Endothelial cell of umbilical vein (primary cell): Measurements from ENCODE around the gene FARP1. TPM values are rescaled to one million over a fixed set of nuclear protein-coding genes. Genes with fewer than 3 reads are reported as not detected.

Experiments
- BruUV-seq: library from RNA; stranded (reverse); fragments of 400-500 nt; replicated peaks from 2 replicates; lab custom pipeline; 2021; lab: Mats Ljungman, UMichigan
- CTCF ChIA-PET: fragments of 300-600, 350-600 bp; sonication (Branson Sonifier 250); formaldehyde crosslinking; loops from one replicate; lab custom pipeline; 2021; ENCODE audit warnings: antibody characterized with exemption, inconsistent platforms; lab: Charles Lee
- POLR2A ChIA-PET: fragments of 300-600, 350-600 bp; sonication (Branson Sonifier 250); formaldehyde crosslinking; loops from one replicate; lab custom pipeline; 2021; ENCODE audit warnings: antibody characterized with exemption, inconsistent platforms; lab: Charles Lee
- DNase-seq: peaks from one replicate; pipeline ENCODE4 v3.0.0-alpha.2; 2011; ENCODE audit warnings: low read depth, low spot score
- FAIRE-seq: peaks from 2 replicates; lab custom pipeline; 2011; peaks lifted over from hg19 to GRCh38; lab: Jason Lieb, UNC
- H2AFZ ChIP-seq: 2 replicates; pipeline ENCODE4 v1.6.0; 2012; ENCODE audit warnings: low read depth, low read length, control low read depth, inconsistent platforms
- H3K27ac ChIP-seq: 2 replicates; pipeline ENCODE4 v1.5.1; 2011; ENCODE audit warnings: low read depth, mild to moderate bottlenecking, control low read depth, low read length, moderate library complexity; ENCODE audit not compliant: insufficient read depth
- H3K27me3 ChIP-seq, 2 experiments: 2 replicates each; pipeline versions ENCODE4 v1.6.0 to v1.6.1; 2011; ENCODE audit warnings: low read length in 2 of 2, mixed read lengths in 1 of 2; ENCODE audit not compliant: control insufficient read depth in 2 of 2, insufficient read depth in 2 of 2
- H3K36me3 ChIP-seq, 2 experiments: 2 replicates in 1 of 2; 3 replicates in 1 of 2; pipeline ENCODE4 v1.5.1; 2011; ENCODE audit warnings: low read length in 2 of 2, mild to moderate bottlenecking in 1 of 2, moderate library complexity in 1 of 2; ENCODE audit not compliant: control insufficient read depth in 2 of 2, insufficient read depth in 2 of 2; ENCODE audit errors: extremely low read depth in 1 of 2
- H3K4me1 ChIP-seq: 3 replicates; pipeline ENCODE4 v1.5.1; 2011; ENCODE audit warnings: mild to moderate bottlenecking, low read length; ENCODE audit not compliant: control insufficient read depth, insufficient read depth; ENCODE audit errors: extremely low read depth
- H3K4me2 ChIP-seq: 2 replicates; pipeline ENCODE4 v1.6.1; 2011; ENCODE audit warnings: low read length, control low read depth, mixed read lengths; ENCODE audit not compliant: insufficient read depth
- H3K4me3 ChIP-seq, 3 experiments: fragments of 200-600 bp in 1 of 3; sonication (generic), shearing (Covaris generic) in 1 of 3; replicated peaks in 1 of 3; 2 replicates each; pipeline ENCODE4 v1.5.1; 2011 to 2016; ENCODE audit warnings: control low read depth in 3 of 3, low read length in 3 of 3, mild to moderate bottlenecking in 2 of 3, inconsistent platforms in 1 of 3, low read depth in 1 of 3, moderate library complexity in 1 of 3; ENCODE audit not compliant: insufficient read depth in 1 of 3
- H3K79me2 ChIP-seq: 2 replicates; pipeline ENCODE4 v1.6.0; 2012; ENCODE audit warnings: low read length, inconsistent platforms; ENCODE audit not compliant: control insufficient read depth, insufficient read depth
- H3K9ac ChIP-seq: replicated peaks from 2 replicates; pipeline ENCODE3; 2011; ENCODE audit warnings: low read length, control low read depth; ENCODE audit not compliant: insufficient read depth; ENCODE audit errors: extremely low read depth
- H3K9me1 ChIP-seq: replicated peaks from 3 replicates; pipeline ENCODE4 v1.6.0; 2011; ENCODE audit warnings: mild to moderate bottlenecking, low read length; ENCODE audit not compliant: control insufficient read depth, insufficient read depth; ENCODE audit errors: extremely low read depth
- H3K9me3 ChIP-seq: replicated peaks from 2 replicates; pipeline ENCODE4 v1.5.1; 2012; ENCODE audit warnings: low read length, inconsistent platforms; ENCODE audit not compliant: control insufficient read depth, insufficient read depth
- H4K20me1 ChIP-seq: replicated peaks from 2 replicates; pipeline ENCODE3; 2011; ENCODE audit warnings: mild to moderate bottlenecking, low read length; ENCODE audit not compliant: control insufficient read depth, insufficient read depth; ENCODE audit errors: extremely low read depth
- EZH2 ChIP-seq: IDR thresholded peaks from 2 replicates; pipeline ENCODE4 v1.6.1; 2012; ENCODE audit warnings: borderline replicate concordance, low read depth, mild to moderate bottlenecking, moderate library complexity, low read length, inconsistent platforms; ENCODE audit not compliant: severe bottlenecking
- FOS ChIP-seq: IDR thresholded peaks from 2 replicates; pipeline ENCODE4 v1.6.1; 2011; ENCODE audit warnings: mild to moderate bottlenecking, low read length, moderate library complexity, borderline replicate concordance; ENCODE audit not compliant: insufficient read depth
- GATA2 ChIP-seq: IDR thresholded peaks from 2 replicates; pipeline ENCODE4 v1.7.0; 2011; ENCODE audit warnings: low read depth, mild to moderate bottlenecking, moderate library complexity, mixed read lengths, low read length; ENCODE audit not compliant: insufficient read length, insufficient read depth
- JUN ChIP-seq: IDR thresholded peaks from 2 replicates; pipeline ENCODE4 v1.6.1; 2011; ENCODE audit warnings: borderline replicate concordance, low read depth; ENCODE audit not compliant: insufficient read length, insufficient read depth
- MAX ChIP-seq: IDR thresholded peaks from 2 replicates; pipeline ENCODE4 v1.6.1; 2011; ENCODE audit not compliant: insufficient read depth, insufficient read length
- MYC ChIP-seq: IDR thresholded peaks from one replicate; pipeline ENCODE4 v1.6.1; 2011; ENCODE audit warnings: mild to moderate bottlenecking, low read depth, low read length
- POLR2A ChIP-seq: IDR thresholded peaks from 2 replicates; pipeline ENCODE4 v1.6.1; 2012; ENCODE audit warnings: low read depth, mild to moderate bottlenecking, control low read depth, low read length
- POLR2AphosphoS5 ChIP-seq: IDR thresholded peaks from 2 replicates; pipeline ENCODE4 v1.6.1; 2012; ENCODE audit warnings: low read depth, mild to moderate bottlenecking, control low read depth, low read length, moderate library complexity; ENCODE audit not compliant: insufficient read depth
- dilution Hi-C: fragments of 300-500 bp; cut with MboI; formaldehyde crosslinking; loops from one replicate; pipeline ENCODE4 v1.15.0; 2019; ENCODE audit warnings: low sequenced_read_pairs; ENCODE audit not compliant: extremely low pct_ligation_motif_present
- intact Hi-C: fragments of 100-400 bp; cut with micrococcal nuclease; formaldehyde crosslinking; loops from one replicate; pipeline ENCODE4 v1.10.0; 2022
- polyA plus RNA-seq, 4 experiments: library from polyadenylated mRNA; depleted of rRNA in 3 of 4; stranded (reverse) in 3 of 4; unstranded in 1 of 4; fragments of >200 nt; gene quantifications; 2 replicates each; pipeline versions ENCODE4 v1.2.1 to v1.2.3, GENCODE V29; 2011 to 2012; ENCODE audit warnings: missing spikeins in 1 of 4
- total RNA-seq: library from RNA; stranded (reverse); gene quantifications from 2 replicates; pipeline ENCODE4 v1.2.3, GENCODE V29; 2021
- TF ChIP-seq, protein P1 (sequence below), 2 donors: IDR thresholded peaks; 1 replicate in 1 of 2; 2 replicates in 1 of 2; pipeline ENCODE4 v1.5.1; 2011; ENCODE audit warnings: low read length in 2 of 2, mild to moderate bottlenecking in 2 of 2, moderate library complexity in 2 of 2, control low read depth in 1 of 2, inconsistent platforms in 1 of 2, low read depth in 1 of 2; ENCODE audit not compliant: insufficient read depth in 1 of 2; ENCODE audit errors: extremely low read depth in 1 of 2

The FARP1 gene
- total and polyA plus RNA-seq, 2 donors (not counting 3 experiments of a cell fraction or from before 2014, with no cell fraction given): 19.0 to 77.7 TPM

DNA sequence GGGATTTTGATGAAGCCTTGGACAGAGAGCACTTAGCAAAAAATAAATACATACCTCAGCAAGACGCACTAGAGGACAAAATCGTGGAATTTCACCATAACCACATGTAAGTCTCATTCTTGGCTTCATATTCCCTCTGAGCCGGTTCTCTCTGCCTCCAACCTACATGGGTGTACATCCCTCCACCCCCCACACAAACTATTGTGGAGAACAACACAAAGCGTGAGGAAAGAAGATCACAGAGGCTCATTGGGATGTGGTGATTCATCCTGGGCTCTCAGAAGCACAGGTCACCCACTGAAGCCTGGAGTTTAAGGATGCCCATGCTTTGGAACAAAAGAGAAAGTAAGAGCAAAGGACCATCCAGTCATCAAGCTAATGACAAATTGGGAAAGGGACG is 241.8 kb downstream of the FARP1 start:
- BruUV-seq: no TSS peak
- ChIA-PET CTCF (no interaction called here), POLR2A (no interaction called here)
- no peak for FAIRE-seq
- H3K4me1 ChIP-seq: no peaks in the 10 kb centered on the region
- H3K79me2 ChIP-seq: no peaks in the 10 kb centered on the region
- H3K4me3 ChIP-seq: no peak overlapping the region
- no peak overlapping the region for H2AFZ ChIP-seq
- no peaks in the 10 kb centered on the region for H3K27me3 ChIP-seq
- no peaks in the 10 kb centered on the region for H4K20me1 ChIP-seq
- no peak overlapping the region for H3K4me2 ChIP-seq
- TF ChIP-seq EZH2 (no peak), GATA2 (no peak), MAX (no peak), MYC (no peak), JUN (no peak), POLR2A (no peak), FOS (no peak), POLR2AphosphoS5 (no peak)
- TF ChIP-seq, protein P1, sequence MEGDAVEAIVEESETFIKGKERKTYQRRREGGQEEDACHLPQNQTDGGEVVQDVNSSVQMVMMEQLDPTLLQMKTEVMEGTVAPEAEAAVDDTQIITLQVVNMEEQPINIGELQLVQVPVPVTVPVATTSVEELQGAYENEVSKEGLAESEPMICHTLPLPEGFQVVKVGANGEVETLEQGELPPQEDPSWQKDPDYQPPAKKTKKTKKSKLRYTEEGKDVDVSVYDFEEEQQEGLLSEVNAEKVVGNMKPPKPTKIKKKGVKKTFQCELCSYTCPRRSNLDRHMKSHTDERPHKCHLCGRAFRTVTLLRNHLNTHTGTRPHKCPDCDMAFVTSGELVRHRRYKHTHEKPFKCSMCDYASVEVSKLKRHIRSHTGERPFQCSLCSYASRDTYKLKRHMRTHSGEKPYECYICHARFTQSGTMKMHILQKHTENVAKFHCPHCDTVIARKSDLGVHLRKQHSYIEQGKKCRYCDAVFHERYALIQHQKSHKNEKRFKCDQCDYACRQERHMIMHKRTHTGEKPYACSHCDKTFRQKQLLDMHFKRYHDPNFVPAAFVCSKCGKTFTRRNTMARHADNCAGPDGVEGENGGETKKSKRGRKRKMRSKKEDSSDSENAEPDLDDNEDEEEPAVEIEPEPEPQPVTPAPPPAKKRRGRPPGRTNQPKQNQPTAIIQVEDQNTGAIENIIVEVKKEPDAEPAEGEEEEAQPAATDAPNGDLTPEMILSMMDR (IDR thresholded peaks at IDR 0.05; ENCODE audit: extremely low read depth in 1 of 2, insufficient read depth in 1 of 2, low read depth in 1 of 2, low read length in 2 of 2): no peak
- intact Hi-C loops: no loop called here
- H3K27ac ChIP-seq: no peak overlapping the region
- H3K36me3 ChIP-seq: peaks cover 3 to 13% of the 10 kb centered on the region in 2 experiments
- dilution Hi-C loops: no loop called here
- H3K9me3 ChIP-seq: no peaks in the 10 kb centered on the region
- DNase-seq: no peak
- no peak overlapping the region for H3K9ac ChIP-seq
- no peaks in the 10 kb centered on the region for H3K9me1 ChIP-seq
